Measurements from ENCODE around the gene BABAM2. TPM values are rescaled to one million over a fixed set of nuclear protein-coding genes. Genes with fewer than 3 reads are reported as not detected.

Gene BABAM2
- total RNA-seq, 3 donors from 2014 or later (not counting 1 experiment from before 2014, with no cell fraction given): 54.6 to 66.1 (median 59.5) TPM

DNA sequence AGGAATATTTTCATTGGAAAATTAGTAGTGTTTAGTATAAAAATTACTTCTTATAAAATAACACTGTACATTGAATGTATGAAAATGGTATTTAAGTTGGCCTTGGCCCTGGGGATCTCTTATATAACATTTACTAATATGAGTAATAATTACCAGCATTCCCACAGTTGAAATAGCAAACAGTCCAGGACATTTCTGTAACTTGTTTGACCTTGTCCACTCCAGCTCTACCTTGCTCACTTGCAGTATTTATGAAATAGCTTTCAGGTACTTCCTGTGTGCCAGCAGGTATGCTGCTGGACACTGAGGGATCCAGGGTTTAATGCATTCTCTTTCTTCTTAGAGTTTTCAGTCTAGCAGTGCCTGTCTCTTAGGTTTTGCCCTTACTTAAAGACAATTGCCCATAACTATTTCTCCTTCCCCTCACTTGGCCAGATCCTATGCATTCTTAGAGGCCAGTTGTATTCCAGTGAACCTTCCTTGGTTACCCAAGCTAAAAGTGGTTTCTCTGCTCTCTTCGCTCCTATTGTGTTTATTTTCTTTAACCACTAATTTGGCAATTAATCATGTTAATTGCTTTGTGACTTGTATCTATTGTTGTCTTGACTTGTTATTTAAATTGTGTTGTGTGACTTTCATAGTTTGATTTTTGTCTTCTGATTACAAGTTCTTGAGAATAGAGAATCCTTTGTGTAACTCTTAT is 25.9 kb downstream of the BABAM2 start:
- H3K36me3 Mint-ChIP-seq: no peaks in the 10 kb centered on the region
- no peak overlapping the region for H3K27ac ChIP-seq (ENCODE audit: low read length)
- ATAC-seq (no peak), DNase-seq (no peak)
- H3K4me3 ChIP-seq (ENCODE audit: low read length): no peak overlapping the region
- no peaks in the 10 kb centered on the region for H3K4me1 ChIP-seq (ENCODE audit: control insufficient read depth, insufficient read depth, low read length)
- peaks cover 2% of the 10 kb centered on the region for H3K36me3 ChIP-seq (ENCODE audit: control insufficient read depth, insufficient read depth, low read length)
- TF ChIP-seq, protein P1, sequence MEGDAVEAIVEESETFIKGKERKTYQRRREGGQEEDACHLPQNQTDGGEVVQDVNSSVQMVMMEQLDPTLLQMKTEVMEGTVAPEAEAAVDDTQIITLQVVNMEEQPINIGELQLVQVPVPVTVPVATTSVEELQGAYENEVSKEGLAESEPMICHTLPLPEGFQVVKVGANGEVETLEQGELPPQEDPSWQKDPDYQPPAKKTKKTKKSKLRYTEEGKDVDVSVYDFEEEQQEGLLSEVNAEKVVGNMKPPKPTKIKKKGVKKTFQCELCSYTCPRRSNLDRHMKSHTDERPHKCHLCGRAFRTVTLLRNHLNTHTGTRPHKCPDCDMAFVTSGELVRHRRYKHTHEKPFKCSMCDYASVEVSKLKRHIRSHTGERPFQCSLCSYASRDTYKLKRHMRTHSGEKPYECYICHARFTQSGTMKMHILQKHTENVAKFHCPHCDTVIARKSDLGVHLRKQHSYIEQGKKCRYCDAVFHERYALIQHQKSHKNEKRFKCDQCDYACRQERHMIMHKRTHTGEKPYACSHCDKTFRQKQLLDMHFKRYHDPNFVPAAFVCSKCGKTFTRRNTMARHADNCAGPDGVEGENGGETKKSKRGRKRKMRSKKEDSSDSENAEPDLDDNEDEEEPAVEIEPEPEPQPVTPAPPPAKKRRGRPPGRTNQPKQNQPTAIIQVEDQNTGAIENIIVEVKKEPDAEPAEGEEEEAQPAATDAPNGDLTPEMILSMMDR (IDR thresholded peaks at IDR 0.05): no peak
- intact Hi-C loops (cut with micrococcal nuclease): no loop called here
- H3K9me3 Mint-ChIP-seq: no peaks in the 10 kb centered on the region
- peaks cover 9 to 15% of the 10 kb centered on the region in 2 donors for H3K4me1 Mint-ChIP-seq
- no peaks in the 10 kb centered on the region for H3K27me3 ChIP-seq (ENCODE audit: control insufficient read depth, insufficient read depth, low read length)
- no peak overlapping the region for H3K4me3 Mint-ChIP-seq
- WGBS (ENCODE audit: insufficient coverage): no CpG with 5 or more reads among the region's 1 CpG
- no peak overlapping the region for H3K27ac Mint-ChIP-seq
- H3K27me3 Mint-ChIP-seq (ENCODE audit: low read depth in 2 of 2): no peaks in the 10 kb centered on the region
- no peaks in the 10 kb centered on the region for H3K9me3 ChIP-seq (ENCODE audit: control insufficient read depth, insufficient read depth, low read length)

GRCh38 chr2:27920148-27920885 is 29.8 kb downstream of the BABAM2 start:
- H3K27me3 ChIP-seq (ENCODE audit: control insufficient read depth, insufficient read depth, low read length): no peaks in the 10 kb centered on the region
- peak overlapping the region; percentile 16 for H3K4me3 ChIP-seq (ENCODE audit: low read length)
- no peaks in the 10 kb centered on the region for H3K36me3 ChIP-seq (ENCODE audit: control insufficient read depth, insufficient read depth, low read length)
- peak; percentile 96 to 99 (median 98) for ATAC-seq
- no peaks in the 10 kb centered on the region for H3K9me3 ChIP-seq (ENCODE audit: control insufficient read depth, insufficient read depth, low read length)
- no peaks in the 10 kb centered on the region for H3K9me3 Mint-ChIP-seq
- peak overlapping the region; percentile 74 for H3K27ac ChIP-seq (ENCODE audit: low read length)
- H3K4me1 ChIP-seq (ENCODE audit: control insufficient read depth, insufficient read depth, low read length): no peaks in the 10 kb centered on the region
- 33% methylated on average over 3 of the region's 4 CpGs for whole genome bisulfite sequencing (ENCODE audit: insufficient coverage)
- peak overlapping the region; percentile 85 to 94 for H3K27ac Mint-ChIP-seq
- intact Hi-C loops (cut with micrococcal nuclease): loop anchor here (1.0 kb wide), 1 partner anchor 30 kb away; the partner anchor contains the start of genes BABAM2 and RBKS
- H3K4me1 Mint-ChIP-seq: peaks cover 9 to 13% of the 10 kb centered on the region in 2 donors
- no peaks in the 10 kb centered on the region for H3K36me3 Mint-ChIP-seq
- DNase-seq: peak in 1 of 2 donors; percentile 78
- peak overlapping the region; percentile 18 for H3K4me3 Mint-ChIP-seq
- no peaks in the 10 kb centered on the region for H3K27me3 Mint-ChIP-seq (ENCODE audit: low read depth in 2 of 2)
- TF ChIP-seq, protein P1 (IDR thresholded peaks at IDR 0.05): no peak

GRCh38 chr2:27921424-27921823 is 30.9 kb downstream of the BABAM2 start:
- H3K4me3 Mint-ChIP-seq: no peak overlapping the region
- ATAC-seq (no peak), DNase-seq (no peak)
- TF ChIP-seq, protein P1 (IDR thresholded peaks at IDR 0.05): no peak
- peak overlapping the region; percentile 63 to 70 for H3K27ac Mint-ChIP-seq
- Histone ChIP-seq H3K4me1 (ENCODE audit: control insufficient read depth, insufficient read depth, low read length) (no peaks in the 10 kb centered on the region), H3K36me3 (ENCODE audit: control insufficient read depth, insufficient read depth, low read length) (no peaks in the 10 kb centered on the region), H3K9me3 (ENCODE audit: control insufficient read depth, insufficient read depth, low read length) (no peaks in the 10 kb centered on the region), H3K4me3 (ENCODE audit: low read length) (no peak overlapping the region), H3K27me3 (ENCODE audit: control insufficient read depth, insufficient read depth, low read length) (no peaks in the 10 kb centered on the region), H3K27ac (ENCODE audit: low read length) (no peak overlapping the region)
- no peaks in the 10 kb centered on the region for H3K9me3 Mint-ChIP-seq
- WGBS (ENCODE audit: insufficient coverage): 89% methylated on average over 1 of the region's 2 CpGs
- H3K27me3 Mint-ChIP-seq (ENCODE audit: low read depth in 2 of 2): no peaks in the 10 kb centered on the region
- intact Hi-C loops (cut with micrococcal nuclease): no loop called here
- H3K4me1 Mint-ChIP-seq: peaks cover 13 to 24% of the 10 kb centered on the region in 2 donors
- H3K36me3 Mint-ChIP-seq: no peaks in the 10 kb centered on the region
